Neural progenitor cell (in vitro differentiated cells): Measurements from ENCODE around the gene PM20D2. TPM values are rescaled to one million over a fixed set of nuclear protein-coding genes. Genes with fewer than 3 reads are reported as not detected.

Experiments used
- DNase-seq: peaks from one replicate; pipeline ENCODE4 v3.0.0-alpha.2; 2016; ENCODE audit warnings: low spot score
- H2AFZ ChIP-seq: fragments of 200-600 bp; sonication (generic); replicated peaks from 2 replicates; pipeline ENCODE4 v1.6.1; 2016; ENCODE audit warnings: antibody characterized with exemption
- H3F3A ChIP-seq: fragments of 200-600 bp; sonication (generic); 2 replicates; pipeline ENCODE4 v1.6.1; 2016; ENCODE audit warnings: antibody characterized with exemption, low read depth
- H3K27ac ChIP-seq: fragments of 200-600 bp; sonication (generic); 2 replicates; pipeline ENCODE4 v1.5.1; 2016; ENCODE audit warnings: mild to moderate bottlenecking
- H3K27me3 ChIP-seq: fragments of 200-600 bp; sonication (generic); 2 replicates; pipeline ENCODE4 v1.6.1; 2016; ENCODE audit warnings: mild to moderate bottlenecking, moderate library complexity
- H3K36me3 ChIP-seq: fragments of 200-600 bp; sonication (generic); 2 replicates; pipeline ENCODE4 v1.5.1; 2016
- H3K4me1 ChIP-seq: fragments of 200-600 bp; sonication (generic); 2 replicates; pipeline ENCODE4 v1.6.1; 2016; ENCODE audit warnings: mixed run types
- H3K4me2 ChIP-seq: fragments of 200-600 bp; sonication (generic); 2 replicates; pipeline ENCODE4 v1.6.1; 2016
- H3K4me3 ChIP-seq: fragments of 200-600 bp; sonication (generic); 2 replicates; pipeline ENCODE4 v1.5.1; 2016
- H3K79me2 ChIP-seq: fragments of 200-600 bp; sonication (generic); 2 replicates; pipeline ENCODE4 v1.6.1; 2016; ENCODE audit warnings: low read depth
- H3K9ac ChIP-seq: fragments of 200-600 bp; sonication (generic); 2 replicates; pipeline ENCODE4 v1.6.1; 2016
- H3K9me3 ChIP-seq: fragments of 200-600 bp; sonication (generic); 2 replicates; pipeline ENCODE4 v1.5.1; 2016; ENCODE audit warnings: low read depth
- H4K20me1 ChIP-seq: fragments of 200-600 bp; sonication (generic); 2 replicates; pipeline ENCODE4 v1.6.1; 2016; ENCODE audit warnings: low read depth
- H3K27ac Mint-ChIP-seq: 3 replicates; pipeline ENCODE4 v1.8.0; 2021; ENCODE audit warnings: mixed read lengths
- H3K27me3 Mint-ChIP-seq: 2 replicates; pipeline ENCODE4 v1.8.0; 2022; ENCODE audit warnings: low read depth, mild to moderate bottlenecking, inconsistent platforms, moderate library complexity, mixed read lengths; ENCODE audit not compliant: insufficient read depth
- H3K36me3 Mint-ChIP-seq: 3 replicates; pipeline ENCODE4 v1.8.0; 2021; ENCODE audit warnings: mixed read lengths
- H3K4me1 Mint-ChIP-seq: 3 replicates; pipeline ENCODE4 v1.8.0; 2021; ENCODE audit warnings: mixed read lengths
- H3K4me3 Mint-ChIP-seq: 3 replicates; pipeline ENCODE4 v1.8.0; 2021; ENCODE audit warnings: mild to moderate bottlenecking, moderate library complexity, mixed read lengths
- H3K9me3 Mint-ChIP-seq: 3 replicates; pipeline ENCODE4 v1.8.0; 2020; ENCODE audit warnings: mixed read lengths
- EZH2 ChIP-seq: fragments of 200-600 bp; sonication (generic); IDR thresholded peaks from 2 replicates; pipeline ENCODE4 v1.6.1; 2017; ENCODE audit warnings: antibody characterized with exemption, mild to moderate bottlenecking, moderate library complexity
- EZH2phosphoT487 ChIP-seq: fragments of 200-600 bp; sonication (generic); IDR thresholded peaks from 2 replicates; pipeline ENCODE4 v1.6.1; 2017; ENCODE audit warnings: antibody characterized with exemption
- total RNA-seq: library from RNA; depleted of rRNA; stranded (reverse); fragments of >200 nt; gene quantifications from 2 replicates; pipeline ENCODE4 v1.2.3, GENCODE V29; 2015; ENCODE audit warnings: low replicate concordance
- TF ChIP-seq, protein P1 (sequence below): fragments of 200-600 bp; sonication (generic); IDR thresholded peaks from 2 replicates; pipeline ENCODE4 v1.5.1; 2017; ENCODE audit warnings: antibody characterized with exemption, mild to moderate bottlenecking

PM20D2 gene, protein sequence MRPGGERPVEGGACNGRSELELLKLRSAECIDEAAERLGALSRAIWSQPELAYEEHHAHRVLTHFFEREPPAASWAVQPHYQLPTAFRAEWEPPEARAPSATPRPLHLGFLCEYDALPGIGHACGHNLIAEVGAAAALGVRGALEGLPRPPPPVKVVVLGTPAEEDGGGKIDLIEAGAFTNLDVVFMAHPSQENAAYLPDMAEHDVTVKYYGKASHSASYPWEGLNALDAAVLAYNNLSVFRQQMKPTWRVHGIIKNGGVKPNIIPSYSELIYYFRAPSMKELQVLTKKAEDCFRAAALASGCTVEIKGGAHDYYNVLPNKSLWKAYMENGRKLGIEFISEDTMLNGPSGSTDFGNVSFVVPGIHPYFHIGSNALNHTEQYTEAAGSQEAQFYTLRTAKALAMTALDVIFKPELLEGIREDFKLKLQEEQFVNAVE
- 19.4 and 27.6 TPM in 2 replicates for total RNA-seq

DNA sequence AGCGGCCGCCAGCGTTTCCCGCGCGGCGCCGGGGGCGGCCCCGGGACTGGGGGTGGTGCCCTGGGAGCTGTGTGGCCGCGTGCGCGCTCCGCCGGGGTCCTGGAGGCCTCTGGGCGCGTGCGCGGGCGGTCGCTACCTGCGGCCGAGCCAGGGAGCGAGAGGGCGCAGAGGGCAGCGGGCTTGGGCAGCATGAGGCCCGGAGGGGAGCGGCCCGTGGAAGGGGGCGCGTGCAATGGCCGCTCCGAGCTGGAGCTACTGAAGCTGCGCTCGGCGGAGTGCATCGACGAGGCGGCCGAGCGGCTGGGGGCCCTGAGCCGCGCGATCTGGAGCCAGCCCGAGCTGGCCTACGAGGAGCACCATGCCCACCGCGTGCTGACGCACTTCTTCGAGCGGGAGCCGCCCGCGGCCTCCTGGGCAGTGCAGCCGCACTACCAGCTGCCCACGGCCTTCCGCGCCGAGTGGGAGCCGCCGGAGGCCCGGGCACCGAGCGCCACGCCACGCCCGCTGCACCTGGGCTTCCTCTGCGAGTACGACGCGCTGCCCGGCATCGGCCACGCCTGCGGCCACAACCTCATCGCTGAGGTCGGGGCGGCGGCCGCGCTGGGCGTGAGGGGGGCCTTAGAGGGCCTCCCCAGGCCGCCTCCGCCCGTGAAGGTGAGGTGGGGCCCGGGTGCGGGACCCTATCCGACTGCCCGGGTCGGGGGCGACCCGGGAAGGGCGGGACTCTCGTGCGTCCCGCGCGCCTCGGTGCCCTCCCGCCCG lies at the start of gene PM20D2:
TSS of gene PM20D2 (plus strand) at position 100 of the 762 bp plus-strand sequence. CDS start at position 190, 90 bp downstream.
- peak within 1 kb of the TSS; percentile 87 for H3K4me3 Mint-ChIP-seq
- Histone ChIP-seq H3K36me3 (no peaks in the 10 kb centered on the region), H3F3A (no peaks in the 10 kb centered on the region), H3K27ac (no peak within 1 kb of the TSS), H3K9ac (no peak within 1 kb of the TSS), H3K4me2 (peak within 1 kb of the TSS; percentile 84), H2AFZ (peak within 1 kb of the TSS; percentile 93), H3K4me1 (peaks cover 15% of the 10 kb centered on the region), H3K79me2 (peaks cover 5% of the 10 kb centered on the region), H4K20me1 (peaks cover 3% of the 10 kb centered on the region), H3K27me3 (peaks cover 37% of the 10 kb centered on the region), H3K9me3 (no peaks in the 10 kb centered on the region), H3K4me3 (peak within 1 kb of the TSS; percentile 54)
- H3K27me3 Mint-ChIP-seq = no peaks in the 10 kb centered on the region
- peaks cover 4% of the 10 kb centered on the region for H3K36me3 Mint-ChIP-seq
- DNase-seq = peak; percentile 79
- no peaks in the 10 kb centered on the region for H3K9me3 Mint-ChIP-seq
- peaks cover 15% of the 10 kb centered on the region for H3K4me1 Mint-ChIP-seq
- H3K27ac Mint-ChIP-seq = peak within 1 kb of the TSS; percentile 12
- TF ChIP-seq EZH2 (peak; percentile 64), EZH2phosphoT487 (peak; percentile 21)
- TF ChIP-seq, protein P1, sequence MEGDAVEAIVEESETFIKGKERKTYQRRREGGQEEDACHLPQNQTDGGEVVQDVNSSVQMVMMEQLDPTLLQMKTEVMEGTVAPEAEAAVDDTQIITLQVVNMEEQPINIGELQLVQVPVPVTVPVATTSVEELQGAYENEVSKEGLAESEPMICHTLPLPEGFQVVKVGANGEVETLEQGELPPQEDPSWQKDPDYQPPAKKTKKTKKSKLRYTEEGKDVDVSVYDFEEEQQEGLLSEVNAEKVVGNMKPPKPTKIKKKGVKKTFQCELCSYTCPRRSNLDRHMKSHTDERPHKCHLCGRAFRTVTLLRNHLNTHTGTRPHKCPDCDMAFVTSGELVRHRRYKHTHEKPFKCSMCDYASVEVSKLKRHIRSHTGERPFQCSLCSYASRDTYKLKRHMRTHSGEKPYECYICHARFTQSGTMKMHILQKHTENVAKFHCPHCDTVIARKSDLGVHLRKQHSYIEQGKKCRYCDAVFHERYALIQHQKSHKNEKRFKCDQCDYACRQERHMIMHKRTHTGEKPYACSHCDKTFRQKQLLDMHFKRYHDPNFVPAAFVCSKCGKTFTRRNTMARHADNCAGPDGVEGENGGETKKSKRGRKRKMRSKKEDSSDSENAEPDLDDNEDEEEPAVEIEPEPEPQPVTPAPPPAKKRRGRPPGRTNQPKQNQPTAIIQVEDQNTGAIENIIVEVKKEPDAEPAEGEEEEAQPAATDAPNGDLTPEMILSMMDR = no peak

DNA sequence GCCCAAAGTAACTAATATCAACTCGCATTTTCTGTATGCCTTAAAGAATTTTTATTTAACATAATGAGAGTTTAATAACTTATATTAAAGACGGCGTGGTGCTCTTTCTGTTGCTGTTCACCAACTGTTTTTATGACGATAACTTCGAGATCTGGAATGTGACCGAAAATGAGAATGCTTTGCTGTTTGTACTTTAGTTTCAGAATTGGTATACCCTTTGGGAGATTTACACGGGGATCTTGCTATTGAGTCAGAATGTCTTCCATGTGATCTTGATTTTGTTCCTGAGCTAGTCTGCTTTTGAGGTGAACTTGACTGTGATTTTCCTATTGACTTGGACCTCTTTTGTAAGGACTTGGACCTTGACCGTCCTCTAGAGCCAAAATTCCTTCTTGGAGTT lies 47.4 kb upstream of the PM20D2 start:
- H4K20me1 ChIP-seq = peaks cover 5% of the 10 kb centered on the region
- H3K9me3 ChIP-seq = no peaks in the 10 kb centered on the region
- Mint-ChIP-seq H3K27me3 (no peaks in the 10 kb centered on the region), H3K4me3 (no peak overlapping the region), H3K4me1 (no peaks in the 10 kb centered on the region), H3K9me3 (no peaks in the 10 kb centered on the region), H3K36me3 (peaks cover 3% of the 10 kb centered on the region), H3K27ac (no peak overlapping the region)
- H3K9ac ChIP-seq = no peak overlapping the region
- no peak overlapping the region for H3K4me3 ChIP-seq
- no peak overlapping the region for H2AFZ ChIP-seq
- peaks cover 16% of the 10 kb centered on the region for H3K36me3 ChIP-seq
- TF ChIP-seq EZH2 = no peak
- TF ChIP-seq, protein P1 = no peak
- TF ChIP-seq EZH2phosphoT487 = no peak
- no peaks in the 10 kb centered on the region for H3K79me2 ChIP-seq
- H3F3A ChIP-seq = no peaks in the 10 kb centered on the region
- DNase-seq = no peak
- no peak overlapping the region for H3K27ac ChIP-seq
- no peak overlapping the region for H3K4me2 ChIP-seq
- no peaks in the 10 kb centered on the region for H3K27me3 ChIP-seq
- no peaks in the 10 kb centered on the region for H3K4me1 ChIP-seq

DNA sequence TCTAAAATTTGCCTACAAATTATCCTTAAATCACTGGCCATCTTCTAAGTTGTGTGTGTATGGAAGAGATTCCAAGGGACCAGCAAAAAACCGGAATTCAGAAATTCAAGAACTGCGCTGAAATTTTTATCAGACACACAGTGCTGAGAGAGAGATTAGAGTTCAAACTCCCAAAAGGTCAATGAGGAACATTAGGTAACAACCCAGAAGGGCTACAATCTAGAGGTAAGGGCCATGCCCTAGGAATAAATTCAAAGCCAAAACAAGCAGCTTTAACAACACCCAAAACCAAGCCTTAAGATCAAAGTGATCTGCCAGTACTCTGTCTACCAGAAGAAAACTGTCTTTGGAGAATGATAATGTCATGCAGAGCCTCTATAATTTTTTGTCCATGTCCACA lies 45.7 kb upstream of the PM20D2 start:
- H2AFZ ChIP-seq = no peak overlapping the region
- H3K27ac ChIP-seq = no peak overlapping the region
- H3K27me3 ChIP-seq = no peaks in the 10 kb centered on the region
- H3K4me2 ChIP-seq = no peak overlapping the region
- no peak for DNase-seq
- peaks cover 6% of the 10 kb centered on the region for H3K36me3 Mint-ChIP-seq
- H3K36me3 ChIP-seq = peaks cover 24% of the 10 kb centered on the region
- H3K27me3 Mint-ChIP-seq = no peaks in the 10 kb centered on the region
- H3F3A ChIP-seq = no peaks in the 10 kb centered on the region
- no peak overlapping the region for H3K9ac ChIP-seq
- no peak overlapping the region for H3K4me3 ChIP-seq
- no peak overlapping the region for H3K27ac Mint-ChIP-seq
- no peak overlapping the region for H3K4me3 Mint-ChIP-seq
- peaks cover 5% of the 10 kb centered on the region for H4K20me1 ChIP-seq
- H3K79me2 ChIP-seq = no peaks in the 10 kb centered on the region
- H3K9me3 ChIP-seq = no peaks in the 10 kb centered on the region
- no peaks in the 10 kb centered on the region for H3K9me3 Mint-ChIP-seq
- no peaks in the 10 kb centered on the region for H3K4me1 ChIP-seq
- TF ChIP-seq, protein P1 = no peak
- TF ChIP-seq EZH2 (no peak), EZH2phosphoT487 (no peak)
- no peaks in the 10 kb centered on the region for H3K4me1 Mint-ChIP-seq
